NCI-H69 (cell line): Measurements from ENCODE around the gene RAB36.
A peak's percentile ranks its signal among the peaks of the same experiment; 100 is the strongest.

ENCODE experiments used
- DNase-seq: peaks from one replicate; lab custom pipeline; 2025; lab: John Stamatoyannopoulos, UW

RAB36 gene

GRCh38 chr22:23182309-23183060 lies 37.2 kb downstream of the RAB36 start:
- DNase-seq = peak; percentile 88

DNA sequence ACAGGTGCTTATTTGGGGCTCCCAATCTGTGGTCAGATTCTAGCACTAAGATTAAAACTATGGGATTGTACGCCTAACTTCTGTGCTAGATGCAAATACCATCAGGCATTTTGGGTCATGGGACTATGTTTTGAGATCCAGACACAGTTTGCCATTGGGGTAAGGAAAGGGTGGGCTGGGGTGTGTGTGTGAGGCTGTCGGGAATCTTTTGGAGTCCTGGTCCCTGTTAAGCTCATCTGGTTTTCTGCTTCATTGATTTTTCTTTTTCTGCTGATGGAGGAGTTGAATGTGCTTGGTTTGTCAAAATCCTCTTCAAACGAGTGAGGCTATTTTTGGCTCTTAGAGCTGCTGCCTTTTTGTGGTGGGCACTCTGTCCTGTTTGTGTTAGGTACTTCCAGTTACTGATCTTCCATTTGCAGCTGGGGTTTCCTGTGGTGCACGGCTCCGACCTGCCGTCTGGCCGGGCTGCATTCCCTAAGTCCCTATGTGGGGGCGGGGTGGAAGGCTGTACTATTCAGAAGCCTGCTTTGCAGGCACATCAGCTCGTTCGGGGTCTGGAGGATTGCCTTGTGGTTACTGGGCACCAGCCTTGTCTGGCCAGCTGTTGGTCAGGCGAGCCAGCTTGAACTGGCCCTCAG lies 37.9 kb downstream of the RAB36 start:
- peak; percentile 91 for DNase-seq

GRCh38 chr22:23184100-23184763 lies 39.0 kb downstream of the RAB36 start:
- DNase-seq = no peak

DNA sequence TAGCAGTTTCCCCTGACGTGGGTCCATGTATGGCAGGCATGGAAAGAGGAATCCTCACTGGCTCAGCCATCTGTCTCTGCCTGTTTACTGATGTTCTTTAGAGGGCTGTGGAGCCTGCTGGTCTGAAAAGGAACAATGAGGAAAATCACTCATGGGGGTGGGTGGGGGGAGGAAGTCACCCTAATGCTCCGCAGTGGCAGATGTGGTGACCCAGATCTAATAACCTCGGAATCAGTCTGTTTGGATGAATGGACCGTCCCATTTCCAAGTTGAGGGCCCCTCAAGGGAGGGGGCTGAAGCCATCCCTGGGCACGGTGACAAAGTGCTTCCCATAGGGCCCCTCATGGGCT lies 39.5 kb downstream of the RAB36 start:
- peak; percentile 87 for DNase-seq

GRCh38 chr22:23187211-23187610 lies 41.9 kb downstream of the RAB36 start:
- no peak for DNase-seq

- DNase-seq = no peak
Observed at GRCh38 chr22:23187871-23188700, 42.8 kb downstream of the RAB36 start.

DNA sequence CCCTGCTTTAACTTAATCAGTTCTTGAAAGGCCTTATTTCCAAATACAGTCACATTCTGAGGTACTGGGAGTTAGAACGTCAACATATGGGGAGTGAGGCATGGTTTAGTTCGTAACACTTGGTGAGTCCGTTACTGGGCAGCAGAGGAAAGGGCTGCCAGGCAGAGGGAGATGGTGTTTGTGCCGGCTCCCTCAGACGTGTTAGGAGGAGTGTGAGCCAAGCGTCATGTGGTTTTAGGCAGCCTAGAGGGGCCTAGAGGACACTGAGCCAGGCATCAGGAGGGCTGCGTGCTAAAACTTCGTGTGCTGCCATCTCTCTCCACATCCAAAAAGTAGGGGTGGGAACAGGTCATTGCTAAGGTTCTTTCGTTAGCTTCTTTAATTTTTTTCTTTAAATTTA lies 45.2 kb downstream of the RAB36 start:
- no peak for DNase-seq

DNA sequence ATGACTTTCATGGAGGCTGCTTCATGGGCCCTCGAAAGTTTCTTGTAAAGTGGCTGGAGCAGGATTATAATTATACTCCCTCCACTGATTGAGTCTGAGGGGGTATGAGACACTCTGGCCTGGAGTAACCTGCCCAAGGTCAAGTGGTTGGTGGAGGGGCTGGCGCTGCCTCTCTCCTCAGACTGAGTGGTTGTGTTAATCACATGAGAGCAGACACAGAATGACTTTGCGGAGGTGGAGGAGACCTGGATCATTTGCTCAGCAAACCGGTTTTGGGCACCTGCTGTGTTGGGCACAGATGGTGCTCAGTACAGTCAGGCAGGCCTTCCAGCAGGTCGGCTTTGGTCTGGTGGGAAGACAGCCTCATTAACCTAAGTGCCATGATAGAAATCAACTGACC lies 46.9 kb downstream of the RAB36 start:
- peak; percentile 97 for DNase-seq

DNA sequence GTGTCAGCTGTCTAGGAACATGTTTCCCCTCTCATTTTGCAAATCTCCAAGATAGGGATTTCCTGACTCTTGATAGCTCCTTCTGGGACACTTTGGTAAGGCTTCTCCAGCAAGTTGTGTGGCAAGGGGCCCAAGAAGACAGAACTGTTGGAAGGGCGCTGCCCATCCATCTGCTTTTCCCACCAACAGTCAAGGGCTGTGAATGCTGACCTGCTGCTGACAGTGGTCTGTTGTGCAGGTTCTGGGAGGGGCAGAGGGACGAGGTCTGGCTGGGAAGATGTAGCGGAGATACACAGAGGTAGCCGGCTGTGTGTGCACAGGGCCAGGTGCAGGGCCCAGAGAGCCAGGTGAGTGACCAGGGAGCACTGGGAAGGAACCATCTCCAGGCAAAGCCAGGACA lies 47.3 kb downstream of the RAB36 start:
- peak; percentile 86 for DNase-seq

- DNase-seq = no peak
Observed at GRCh38 chr22:23193196-23193827, 48.0 kb downstream of the RAB36 start.

GRCh38 chr22:23193882-23194281 lies 48.6 kb downstream of the RAB36 start:
- no peak for DNase-seq

DNA sequence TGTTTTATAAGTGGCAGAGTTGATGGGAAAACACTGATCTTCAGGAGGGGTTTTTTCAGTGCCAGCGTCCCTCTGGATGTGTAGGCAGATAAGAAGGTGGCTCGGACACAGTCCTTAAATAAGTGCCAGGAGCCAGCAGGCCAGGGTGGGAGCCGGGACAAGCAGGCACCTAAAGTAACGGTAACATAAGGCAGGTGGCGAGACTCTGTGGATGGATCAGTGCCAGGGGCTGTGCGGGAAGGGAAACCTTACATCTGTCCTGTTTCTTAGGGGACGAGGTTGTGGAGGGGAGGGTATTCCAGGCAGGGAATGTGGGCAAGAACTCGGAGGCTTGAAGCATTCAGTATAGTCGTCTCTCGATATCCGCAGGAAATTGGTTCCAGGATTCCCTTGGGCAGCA lies 50.9 kb downstream of the RAB36 start:
- DNase-seq = peak; percentile 59

- DNase-seq = no peak
Observed at GRCh38 chr22:23197836-23198235, 52.6 kb downstream of the RAB36 start.

DNA sequence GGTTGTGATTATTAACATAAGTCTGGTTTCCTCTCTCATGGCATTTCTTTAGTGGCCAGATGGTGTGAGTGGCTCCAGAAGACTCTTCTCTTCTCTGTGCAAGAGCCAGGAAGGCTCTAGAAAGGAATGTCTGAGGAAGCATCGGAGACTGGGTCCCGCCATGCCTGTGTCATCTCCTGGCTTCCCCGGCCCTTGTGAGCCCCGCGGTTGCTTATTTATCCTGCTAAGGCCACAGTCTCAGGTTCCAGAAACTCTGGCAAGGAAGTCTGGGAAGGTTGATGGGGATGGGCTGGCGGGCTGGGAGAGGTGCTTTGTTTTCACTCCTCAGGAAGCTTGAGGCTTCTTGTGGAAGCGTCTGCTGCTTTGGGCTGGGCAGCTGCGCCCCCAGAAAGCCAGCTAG lies 53.9 kb downstream of the RAB36 start:
- DNase-seq = peak; percentile 46

DNA sequence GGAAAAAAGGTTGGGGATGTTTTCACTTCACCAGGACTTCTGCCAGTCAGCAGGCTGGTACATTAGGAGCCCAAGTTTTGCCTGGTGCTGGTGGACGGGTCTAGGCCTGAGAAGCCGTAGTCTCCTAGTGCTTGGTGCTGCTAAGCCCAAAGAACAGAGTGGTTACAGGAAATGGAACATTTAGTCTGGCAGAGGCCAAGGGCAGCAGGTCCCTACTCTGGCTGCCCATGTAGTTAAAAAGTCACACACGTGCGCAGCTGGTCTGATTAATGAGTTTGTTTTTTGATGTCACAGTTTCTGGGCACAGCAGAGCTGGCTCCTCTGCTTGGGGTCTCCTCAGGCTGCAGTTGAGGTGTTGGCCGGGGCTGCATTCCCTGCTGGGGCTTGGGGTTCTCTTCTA lies 55.6 kb downstream of the RAB36 start:
- DNase-seq = peak; percentile 67

- DNase-seq = peak; percentile 28
Observed at GRCh38 chr22:23202812-23203451, 57.7 kb downstream of the RAB36 start.

DNA sequence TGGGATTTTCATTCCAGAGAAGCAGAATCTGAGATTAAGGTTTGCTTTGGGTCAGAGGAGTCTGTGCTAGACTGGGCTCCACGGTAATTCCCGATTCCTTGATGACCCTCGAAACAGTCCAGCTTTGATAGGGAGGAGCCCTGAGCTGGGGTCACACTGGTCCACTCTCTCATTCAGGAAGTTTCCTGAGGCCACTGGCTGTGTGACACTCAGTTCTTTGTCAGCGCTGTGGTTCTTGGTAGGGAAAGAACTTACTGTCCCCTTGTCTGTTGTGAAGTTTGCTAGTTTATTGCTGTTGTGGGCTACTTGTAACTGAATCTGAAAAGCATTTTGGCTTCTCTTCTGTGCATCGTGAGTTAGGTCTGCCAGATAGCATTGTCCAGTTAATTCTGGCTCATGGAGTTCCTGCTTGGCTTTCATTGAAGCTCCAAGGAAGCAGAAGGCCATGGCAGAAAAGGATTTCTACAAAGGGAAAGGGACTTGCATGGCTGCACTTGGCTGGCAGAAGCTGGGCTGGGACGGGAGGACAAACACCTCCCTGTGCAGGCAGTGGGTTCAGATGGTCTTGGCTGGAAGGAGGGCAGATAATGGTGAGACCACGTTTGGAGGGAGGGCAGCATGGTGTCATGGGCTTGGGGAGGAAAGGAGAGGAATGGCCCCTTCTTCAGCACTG lies 58.3 kb downstream of the RAB36 start:
- DNase-seq = no peak

DNA sequence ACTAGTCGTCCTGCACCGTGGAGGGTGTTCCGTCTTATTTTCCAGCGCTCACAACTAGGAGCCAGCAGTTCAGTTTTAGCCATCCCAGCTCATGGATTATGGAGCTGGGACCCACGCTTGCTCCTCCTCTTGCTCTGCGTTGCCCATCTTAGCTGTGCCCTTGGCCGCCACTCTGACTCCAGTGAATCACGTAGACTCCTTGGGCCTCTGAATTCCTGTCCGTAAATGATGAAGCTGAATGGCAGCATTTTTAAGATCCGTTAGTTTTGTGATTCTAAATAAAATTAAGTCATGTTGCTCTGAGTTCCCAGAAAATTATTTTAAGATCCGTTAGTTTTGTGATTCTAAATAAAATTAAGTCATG lies 58.8 kb downstream of the RAB36 start:
- no peak for DNase-seq

- peak; percentile 95 for DNase-seq
Observed at GRCh38 chr22:23204541-23205157, 59.4 kb downstream of the RAB36 start.

- peak; percentile 87 for DNase-seq
Observed at GRCh38 chr22:23205339-23206049, 60.2 kb downstream of the RAB36 start.
